ENCODE data around the gene EPS8L3. TPM values are rescaled to one million over a fixed set of nuclear protein-coding genes. Genes with fewer than 3 reads are reported as not detected.
"Not testable (repeated sequence)": the region's sequence is repeated elsewhere in the genome, so short reads cannot be mapped to it uniquely, and the experiment has no call there.

The EPS8L3 gene
- total RNA-seq, 1 experiment from 2014 or later, result not detected

DNA sequence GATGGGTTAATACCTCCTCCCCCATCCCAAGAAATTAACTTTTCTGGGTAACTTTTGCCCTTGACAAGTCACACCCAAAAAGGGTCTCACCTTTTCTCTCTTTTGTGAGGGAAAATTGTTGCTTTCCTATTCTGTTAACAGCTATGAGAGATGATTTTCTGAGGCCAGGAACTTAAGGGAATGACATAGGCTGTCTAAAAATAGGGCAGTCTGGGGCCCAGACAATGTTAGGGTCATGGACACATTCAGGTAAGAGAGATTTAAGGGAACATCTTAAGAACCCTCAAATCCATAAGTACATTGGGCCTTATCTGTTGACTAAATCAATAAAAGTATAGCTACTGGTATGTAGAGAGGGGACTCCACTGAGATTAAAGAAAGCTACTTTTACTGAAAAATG is 14.5 kb downstream of the EPS8L3 start:
- intact Hi-C loops (cut with micrococcal nuclease; ENCODE audit: unreplicated experiment), result no loop called here
- Histone ChIP-seq H3K9me3 (ENCODE audit: low read depth, low read length, poor library complexity, severe bottlenecking) (no peaks in the 10 kb centered on the region), H3K36me3 (ENCODE audit: insufficient read depth, low read length, poor library complexity, severe bottlenecking) (no peaks in the 10 kb centered on the region), H3K4me3 (ENCODE audit: low read depth, low read length, poor library complexity, severe bottlenecking) (no peak overlapping the region), H3K4me1 (ENCODE audit: insufficient read depth, low read length, poor library complexity, severe bottlenecking) (no peaks in the 10 kb centered on the region), H3K27ac (ENCODE audit: low read depth, low read length, poor library complexity, severe bottlenecking) (no peak overlapping the region), H3K27me3 (replicated peaks; ENCODE audit: insufficient read depth, low read depth, low read length, poor library complexity) (no peaks in the 10 kb centered on the region)
- no peak for TF ChIP-seq EZH2 (IDR thresholded peaks at IDR 0.05; ENCODE audit: borderline replicate concordance, low read depth, low read length, poor library complexity, severe bottlenecking)
- TF ChIP-seq, protein P1, sequence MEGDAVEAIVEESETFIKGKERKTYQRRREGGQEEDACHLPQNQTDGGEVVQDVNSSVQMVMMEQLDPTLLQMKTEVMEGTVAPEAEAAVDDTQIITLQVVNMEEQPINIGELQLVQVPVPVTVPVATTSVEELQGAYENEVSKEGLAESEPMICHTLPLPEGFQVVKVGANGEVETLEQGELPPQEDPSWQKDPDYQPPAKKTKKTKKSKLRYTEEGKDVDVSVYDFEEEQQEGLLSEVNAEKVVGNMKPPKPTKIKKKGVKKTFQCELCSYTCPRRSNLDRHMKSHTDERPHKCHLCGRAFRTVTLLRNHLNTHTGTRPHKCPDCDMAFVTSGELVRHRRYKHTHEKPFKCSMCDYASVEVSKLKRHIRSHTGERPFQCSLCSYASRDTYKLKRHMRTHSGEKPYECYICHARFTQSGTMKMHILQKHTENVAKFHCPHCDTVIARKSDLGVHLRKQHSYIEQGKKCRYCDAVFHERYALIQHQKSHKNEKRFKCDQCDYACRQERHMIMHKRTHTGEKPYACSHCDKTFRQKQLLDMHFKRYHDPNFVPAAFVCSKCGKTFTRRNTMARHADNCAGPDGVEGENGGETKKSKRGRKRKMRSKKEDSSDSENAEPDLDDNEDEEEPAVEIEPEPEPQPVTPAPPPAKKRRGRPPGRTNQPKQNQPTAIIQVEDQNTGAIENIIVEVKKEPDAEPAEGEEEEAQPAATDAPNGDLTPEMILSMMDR (conservative IDR thresholded peaks at IDR 0.05; ENCODE audit: low read depth, low read length), result no peak
- DNase-seq (ENCODE audit: low spot score), result no peak
- BruUV-seq (replicated peaks), result no TSS peak
- ChIA-PET POLR2A (ENCODE audit: low non-redundant PET) (no interaction called here), CTCF (interaction anchor here (0.6 kb wide), 1 partner anchor 26 kb away, joined by 5 read pairs; no protein-coding TSS in a partner anchor)

DNA sequence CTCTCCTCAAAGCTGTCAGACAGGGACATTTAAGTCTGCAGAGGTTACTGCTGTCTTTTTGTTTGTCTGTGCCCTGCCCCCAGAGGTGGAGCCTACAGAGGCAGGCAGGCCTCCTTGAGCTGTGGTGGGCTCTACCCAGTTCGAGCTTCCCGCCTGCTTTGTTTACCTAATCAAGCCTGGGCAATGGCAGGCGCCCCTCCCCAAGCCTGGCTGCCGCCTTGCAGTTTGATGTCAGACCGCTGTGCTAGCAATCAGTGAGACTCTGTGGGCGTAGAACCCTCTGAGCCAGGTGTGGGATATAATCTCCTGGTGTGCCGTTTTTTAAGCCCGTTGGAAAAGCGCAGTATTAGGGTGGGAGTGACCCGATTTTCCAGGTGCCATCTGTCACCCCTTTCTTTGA is 15.4 kb downstream of the EPS8L3 start:
- H3K9me3 ChIP-seq (ENCODE audit: low read depth, low read length, poor library complexity, severe bottlenecking); intact Hi-C loops (cut with micrococcal nuclease; ENCODE audit: unreplicated experiment); H3K27me3 ChIP-seq (replicated peaks; ENCODE audit: insufficient read depth, low read depth, low read length, poor library complexity); H3K4me1 ChIP-seq (ENCODE audit: insufficient read depth, low read length, poor library complexity, severe bottlenecking); BruUV-seq (replicated peaks); H3K27ac ChIP-seq (ENCODE audit: low read depth, low read length, poor library complexity, severe bottlenecking); POLR2A ChIA-PET (ENCODE audit: low non-redundant PET); CTCF ChIA-PET; H3K4me3 ChIP-seq (ENCODE audit: low read depth, low read length, poor library complexity, severe bottlenecking); H3K36me3 ChIP-seq (ENCODE audit: insufficient read depth, low read length, poor library complexity, severe bottlenecking); DNase-seq (ENCODE audit: low spot score): not testable (repeated sequence)

DNA sequence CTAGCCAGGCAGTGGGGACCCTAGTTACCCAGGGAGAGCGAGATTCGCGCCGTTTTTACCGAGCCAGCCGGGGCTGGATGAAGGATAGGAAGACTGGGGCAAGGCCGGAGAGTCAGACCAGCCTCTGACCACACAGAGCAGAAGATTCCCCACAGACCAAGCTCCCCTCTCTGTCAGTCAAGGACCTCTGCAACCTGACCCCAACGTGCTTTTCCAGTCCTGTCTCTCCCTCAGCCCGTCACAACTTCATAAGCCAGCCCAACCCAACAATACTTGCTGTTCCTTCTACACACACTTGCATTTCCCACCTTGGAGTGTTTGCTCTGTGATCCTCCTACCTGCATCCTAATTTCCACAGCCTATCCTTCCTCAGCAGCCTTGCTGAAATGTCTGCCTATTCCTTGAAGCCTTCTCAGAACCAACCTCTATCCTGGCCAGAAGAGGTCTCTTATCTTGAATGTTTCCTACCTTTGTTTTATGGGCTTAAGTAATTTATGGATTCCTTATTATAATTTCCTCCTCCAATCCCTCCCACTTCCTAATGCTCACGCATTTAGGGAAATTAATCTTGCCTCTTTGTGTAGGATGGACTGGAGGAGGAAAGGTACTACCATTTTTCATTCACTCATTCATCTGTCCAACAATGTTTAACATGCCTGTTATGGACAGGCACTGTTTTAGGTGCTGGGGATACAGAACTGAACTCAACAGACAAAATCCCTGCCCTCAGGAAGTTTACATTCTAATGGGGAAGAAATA is 22.9 kb downstream of the EPS8L3 start, which contains the start of gene GSTM3:
Gene GSTM3, minus strand, starts transcription at position 424 of the 759 bp plus-strand sequence. CDS start 751 bp downstream, outside the sequence.
- peak; percentile 9 for DNase-seq (ENCODE audit: low spot score)
- Histone ChIP-seq H3K27ac (ENCODE audit: low read depth, low read length, poor library complexity, severe bottlenecking) (peak within 1 kb of the TSS; percentile 77), H3K4me1 (ENCODE audit: insufficient read depth, low read length, poor library complexity, severe bottlenecking) (no peaks in the 10 kb centered on the region), H3K27me3 (replicated peaks; ENCODE audit: insufficient read depth, low read depth, low read length, poor library complexity) (no peaks in the 10 kb centered on the region), H3K4me3 (ENCODE audit: low read depth, low read length, poor library complexity, severe bottlenecking) (peak within 1 kb of the TSS; percentile 74), H3K36me3 (ENCODE audit: insufficient read depth, low read length, poor library complexity, severe bottlenecking) (peaks cover 15% of the 10 kb centered on the region), H3K9me3 (ENCODE audit: low read depth, low read length, poor library complexity, severe bottlenecking) (no peaks in the 10 kb centered on the region)
- BruUV-seq (replicated peaks), result no TSS peak
- intact Hi-C loops (cut with micrococcal nuclease; ENCODE audit: unreplicated experiment), result no loop called here
- CTCF ChIA-PET, result no interaction called here
- TF ChIP-seq, protein P1 (conservative IDR thresholded peaks at IDR 0.05; ENCODE audit: low read depth, low read length), result no peak
- no peak for TF ChIP-seq EZH2 (IDR thresholded peaks at IDR 0.05; ENCODE audit: borderline replicate concordance, low read depth, low read length, poor library complexity, severe bottlenecking)
- POLR2A ChIA-PET (ENCODE audit: low non-redundant PET), result no interaction called here

Data from A673 (cell line).